Measurements from ENCODE around the gene RANBP3L. TPM values are rescaled to one million over a fixed set of nuclear protein-coding genes. Genes with fewer than 3 reads are reported as not detected.

The RANBP3L gene
- total and polyA plus RNA-seq, 8 donors, result 0.08 to 0.43 (median 0.23) TPM; not detected in 2

GRCh38 chr5:36208786-36209185 lies 92.9 kb downstream of the RANBP3L start:
- Histone ChIP-seq H3K9me3 (no peaks in the 10 kb centered on the region), H3K27me3 (no peaks in the 10 kb centered on the region), H3K36me3 (peaks cover 0 to 24% (median 0%) of the 10 kb centered on the region in 3 donors), H3K4me1 (no peaks in the 10 kb centered on the region), H3K4me3 (no peak overlapping the region), H3K27ac (no peak overlapping the region)
- no peak for ATAC-seq
- WGBS, 2 donors, result 95% methylated on average over 2 of the region's 2 CpGs
- TF ChIP-seq, protein P1, sequence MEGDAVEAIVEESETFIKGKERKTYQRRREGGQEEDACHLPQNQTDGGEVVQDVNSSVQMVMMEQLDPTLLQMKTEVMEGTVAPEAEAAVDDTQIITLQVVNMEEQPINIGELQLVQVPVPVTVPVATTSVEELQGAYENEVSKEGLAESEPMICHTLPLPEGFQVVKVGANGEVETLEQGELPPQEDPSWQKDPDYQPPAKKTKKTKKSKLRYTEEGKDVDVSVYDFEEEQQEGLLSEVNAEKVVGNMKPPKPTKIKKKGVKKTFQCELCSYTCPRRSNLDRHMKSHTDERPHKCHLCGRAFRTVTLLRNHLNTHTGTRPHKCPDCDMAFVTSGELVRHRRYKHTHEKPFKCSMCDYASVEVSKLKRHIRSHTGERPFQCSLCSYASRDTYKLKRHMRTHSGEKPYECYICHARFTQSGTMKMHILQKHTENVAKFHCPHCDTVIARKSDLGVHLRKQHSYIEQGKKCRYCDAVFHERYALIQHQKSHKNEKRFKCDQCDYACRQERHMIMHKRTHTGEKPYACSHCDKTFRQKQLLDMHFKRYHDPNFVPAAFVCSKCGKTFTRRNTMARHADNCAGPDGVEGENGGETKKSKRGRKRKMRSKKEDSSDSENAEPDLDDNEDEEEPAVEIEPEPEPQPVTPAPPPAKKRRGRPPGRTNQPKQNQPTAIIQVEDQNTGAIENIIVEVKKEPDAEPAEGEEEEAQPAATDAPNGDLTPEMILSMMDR (IDR thresholded peaks at IDR 0.05), result no peak
- FAIRE-seq, result no peak
- intact Hi-C loops (cut with DNase I), result no loop called here
- DNase-seq, result no peak

DNA sequence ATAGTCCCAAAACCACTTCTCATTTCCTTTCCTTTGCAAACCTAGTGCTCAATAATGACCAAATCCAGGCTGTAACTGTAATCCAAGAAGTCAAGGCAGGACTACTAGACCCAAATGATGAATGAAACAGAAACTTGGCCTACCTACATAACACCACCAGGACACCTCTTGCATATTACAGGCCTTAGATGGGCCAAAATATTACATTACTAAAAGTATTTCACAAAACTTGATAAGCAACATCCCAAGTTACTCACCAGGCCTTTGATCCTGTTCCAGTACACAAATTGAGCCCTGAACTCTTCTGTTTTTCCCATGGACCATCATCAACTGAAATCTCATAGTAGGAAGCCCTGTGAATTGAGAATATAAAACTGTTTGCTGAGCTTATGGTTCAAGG lies 94.8 kb downstream of the RANBP3L start:
- intact Hi-C loops (cut with DNase I), result no loop called here
- DNase-seq, result no peak
- H3K36me3 ChIP-seq, result peaks cover 0 to 28% (median 0%) of the 10 kb centered on the region in 3 donors
- no peak for ATAC-seq
- H3K9me3 ChIP-seq, result no peaks in the 10 kb centered on the region
- FAIRE-seq, result no peak
- H3K4me1 ChIP-seq, result no peaks in the 10 kb centered on the region
- TF ChIP-seq, protein P1 (IDR thresholded peaks at IDR 0.05), result no peak
- H3K27ac ChIP-seq, result no peak overlapping the region
- no peak overlapping the region for H3K4me3 ChIP-seq
- no peaks in the 10 kb centered on the region for H3K27me3 ChIP-seq

GRCh38 chr5:36205329-36205728 lies 96.4 kb downstream of the RANBP3L start:
- no peaks in the 10 kb centered on the region for H3K4me1 ChIP-seq
- no peak overlapping the region for H3K27ac ChIP-seq
- peaks cover 0 to 27% (median 0%) of the 10 kb centered on the region in 3 donors for H3K36me3 ChIP-seq
- ATAC-seq, result no peak
- intact Hi-C loops (cut with DNase I), result no loop called here
- no peaks in the 10 kb centered on the region for H3K9me3 ChIP-seq
- DNase-seq, result no peak
- no peaks in the 10 kb centered on the region for H3K27me3 ChIP-seq
- no peak overlapping the region for H3K4me3 ChIP-seq
- TF ChIP-seq, protein P1 (IDR thresholded peaks at IDR 0.05), result no peak
- 88 to 95% methylated on average over 2 of the region's 2 CpGs for WGBS, 2 donors
- no peak for FAIRE-seq

DNA sequence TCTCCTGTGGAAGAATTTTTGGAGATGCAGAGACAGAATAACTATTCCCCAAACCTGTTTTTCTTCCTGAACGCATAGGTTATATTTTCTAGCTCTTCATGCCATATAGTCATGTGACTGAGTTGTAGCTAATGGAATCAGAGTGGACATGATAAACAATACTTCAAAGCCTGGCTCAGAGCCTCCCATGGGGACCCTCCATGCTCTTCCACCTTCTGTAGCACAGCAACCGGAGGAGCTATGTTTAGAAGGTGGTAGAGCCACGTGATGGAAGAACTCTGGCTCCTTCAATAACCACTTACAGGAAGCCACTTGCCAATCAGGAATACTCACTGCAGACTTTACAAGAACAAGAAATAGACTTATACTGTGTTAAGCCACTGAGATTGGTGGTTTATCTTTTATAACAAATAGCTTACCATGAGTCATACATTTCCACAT lies 99.2 kb downstream of the RANBP3L start:
- Histone ChIP-seq H3K9me3 (no peaks in the 10 kb centered on the region), H3K27ac (no peak overlapping the region), H3K27me3 (no peaks in the 10 kb centered on the region), H3K36me3 (peaks cover 0 to 39% (median 0%) of the 10 kb centered on the region in 3 donors), H3K4me3 (no peak overlapping the region), H3K4me1 (no peaks in the 10 kb centered on the region)
- FAIRE-seq (no peak), DNase-seq (no peak), ATAC-seq (no peak)
- WGBS, 2 donors, result 68 to 72% methylated on average over 3 of the region's 3 CpGs
- intact Hi-C loops (cut with DNase I), result no loop called here
- TF ChIP-seq, protein P1 (IDR thresholded peaks at IDR 0.05), result no peak

GRCh38 chr5:36200513-36200912 lies 101.2 kb downstream of the RANBP3L start:
- Histone ChIP-seq H3K27me3 (no peaks in the 10 kb centered on the region), H3K4me1 (no peaks in the 10 kb centered on the region), H3K36me3 (peaks cover 0 to 57% (median 11%) of the 10 kb centered on the region in 3 donors), H3K9me3 (no peaks in the 10 kb centered on the region), H3K4me3 (no peak overlapping the region), H3K27ac (no peak overlapping the region)
- intact Hi-C loops (cut with DNase I), result no loop called here
- WGBS, 2 donors, result 83 to 93% methylated on average over 4 of the region's 4 CpGs
- ATAC-seq, result no peak
- FAIRE-seq, result no peak
- TF ChIP-seq, protein P1 (IDR thresholded peaks at IDR 0.05), result no peak
- no peak for DNase-seq

Data from pancreas (tissue), 10 donors.